GOT3 (cell line): Measurements from ENCODE around the gene CDC34.

Source experiments
- DNase-seq: peaks from one replicate; lab custom pipeline; 2025; ENCODE audit warnings: mixed read lengths; lab: John Stamatoyannopoulos, UW

Gene CDC34

DNA sequence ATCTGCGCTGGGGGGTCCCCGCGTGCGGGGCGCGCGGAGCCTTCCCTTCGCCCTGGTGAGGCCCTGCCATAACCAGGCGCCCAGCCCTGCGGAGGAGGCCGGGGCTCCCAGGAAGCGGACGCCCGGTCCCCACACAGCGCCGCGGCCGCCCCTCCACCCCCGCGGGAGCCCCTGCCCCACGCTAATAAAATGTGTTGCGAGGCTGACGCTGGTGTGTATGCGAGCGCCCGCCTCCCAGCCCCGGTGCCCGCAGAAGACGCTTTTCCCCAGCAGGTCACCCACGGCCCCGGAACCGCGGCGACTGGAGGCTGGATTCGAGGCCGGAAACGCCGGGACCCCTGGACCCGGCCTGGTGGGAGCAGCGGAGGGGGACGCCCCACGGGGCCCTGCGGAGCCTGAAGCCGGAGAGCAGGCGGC, 12.1 kb upstream of the CDC34 start:
- DNase-seq = no peak

DNA sequence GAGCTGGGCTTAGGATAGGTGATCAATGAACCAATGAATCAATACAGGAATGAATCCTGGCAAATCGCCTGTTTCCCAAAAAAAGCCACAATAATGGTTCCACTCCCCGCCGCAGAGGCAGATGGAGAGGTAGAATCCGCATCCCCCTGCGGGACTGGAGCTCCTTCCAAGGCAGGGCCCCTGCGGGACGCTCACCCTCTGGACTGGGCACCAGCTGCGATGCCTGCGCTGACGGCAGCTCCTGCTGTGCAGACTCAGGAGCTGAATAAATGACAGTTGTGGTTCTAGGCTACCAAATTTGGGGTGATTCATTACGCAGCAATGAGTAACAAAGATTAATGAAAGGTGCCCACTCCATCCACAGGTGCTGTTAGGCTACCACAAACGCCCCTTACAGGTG, 8.8 kb upstream of the CDC34 start:
- DNase-seq = no peak

DNA sequence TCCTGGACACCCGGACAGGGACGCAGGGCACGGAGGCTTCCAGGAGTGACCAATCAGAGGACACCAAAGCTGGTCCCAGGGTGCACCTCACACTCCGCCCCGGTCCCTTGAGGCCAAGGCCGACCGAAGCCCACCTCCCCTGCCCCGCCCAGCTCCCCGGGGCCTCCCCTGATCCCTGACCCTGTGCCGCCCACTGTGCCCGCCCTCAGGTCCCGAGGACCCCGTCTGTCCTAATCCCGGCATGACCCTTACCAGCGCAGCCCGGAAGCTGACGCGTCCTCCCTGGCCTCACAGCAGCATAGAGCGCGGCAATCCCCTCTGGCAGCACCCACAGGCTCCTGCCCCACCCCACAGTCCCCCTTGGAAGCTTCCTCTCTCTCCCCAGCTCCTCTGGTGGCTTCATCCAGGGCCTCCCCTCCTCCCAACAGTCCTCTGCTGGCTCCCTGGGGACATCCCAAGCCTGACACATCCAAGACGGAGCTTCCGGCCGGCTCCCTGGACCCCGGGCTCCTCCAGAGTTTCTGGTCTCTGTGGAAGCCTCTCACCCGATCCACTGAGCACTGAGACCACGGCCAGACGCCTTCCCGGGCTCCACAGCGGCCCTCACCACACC, 7.4 kb upstream of the CDC34 start:
- no peak for DNase-seq

DNA sequence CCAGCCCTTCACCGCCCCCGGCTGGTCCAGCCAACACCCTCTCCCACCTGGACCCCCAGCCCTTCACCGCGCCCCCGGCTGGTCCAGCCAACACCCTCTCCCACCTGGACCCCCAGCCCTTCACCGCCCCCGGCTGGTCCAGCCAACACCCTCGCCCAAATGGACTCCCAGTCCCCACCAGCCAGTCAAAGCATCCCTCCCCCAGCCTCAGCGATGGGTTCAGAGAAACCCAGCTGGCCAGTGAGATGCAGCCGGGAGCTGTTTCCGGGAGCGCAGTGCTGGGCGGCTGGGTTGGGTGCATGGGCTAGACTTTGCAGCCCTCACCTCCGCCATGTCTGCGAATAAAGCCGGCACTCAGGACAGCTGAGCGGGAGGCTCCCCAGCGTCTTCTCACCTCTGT, 6.5 kb upstream of the CDC34 start:
- DNase-seq = no peak

DNA sequence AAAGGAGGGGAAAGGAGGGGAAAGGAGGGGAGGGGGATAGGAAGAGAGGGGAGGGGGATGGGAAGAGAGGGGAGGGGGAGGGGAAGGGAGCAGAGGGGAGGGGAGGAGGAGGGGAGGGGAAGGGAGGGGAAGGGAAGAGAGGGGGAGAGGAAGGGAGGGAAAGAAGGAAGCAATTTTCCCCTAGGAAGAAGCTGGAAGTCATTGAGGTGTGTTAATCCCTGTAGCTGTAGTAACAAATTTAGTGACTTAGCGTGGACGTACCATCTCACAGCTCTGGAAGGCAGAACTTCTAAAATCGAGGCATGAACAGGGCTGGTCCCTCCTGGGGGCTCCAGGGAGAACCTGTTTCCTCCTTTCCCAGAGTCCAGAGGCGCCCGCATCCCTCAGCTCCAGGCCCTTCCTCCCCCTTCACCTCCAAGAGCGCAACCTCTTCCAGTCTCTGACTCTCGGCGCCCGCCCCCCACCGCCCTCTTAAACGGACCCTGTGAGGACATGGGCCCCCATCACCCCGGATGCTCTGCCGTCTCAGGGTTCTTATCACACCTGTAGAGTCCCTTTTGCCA, 5.6 kb upstream of the CDC34 start:
- no peak for DNase-seq

DNA sequence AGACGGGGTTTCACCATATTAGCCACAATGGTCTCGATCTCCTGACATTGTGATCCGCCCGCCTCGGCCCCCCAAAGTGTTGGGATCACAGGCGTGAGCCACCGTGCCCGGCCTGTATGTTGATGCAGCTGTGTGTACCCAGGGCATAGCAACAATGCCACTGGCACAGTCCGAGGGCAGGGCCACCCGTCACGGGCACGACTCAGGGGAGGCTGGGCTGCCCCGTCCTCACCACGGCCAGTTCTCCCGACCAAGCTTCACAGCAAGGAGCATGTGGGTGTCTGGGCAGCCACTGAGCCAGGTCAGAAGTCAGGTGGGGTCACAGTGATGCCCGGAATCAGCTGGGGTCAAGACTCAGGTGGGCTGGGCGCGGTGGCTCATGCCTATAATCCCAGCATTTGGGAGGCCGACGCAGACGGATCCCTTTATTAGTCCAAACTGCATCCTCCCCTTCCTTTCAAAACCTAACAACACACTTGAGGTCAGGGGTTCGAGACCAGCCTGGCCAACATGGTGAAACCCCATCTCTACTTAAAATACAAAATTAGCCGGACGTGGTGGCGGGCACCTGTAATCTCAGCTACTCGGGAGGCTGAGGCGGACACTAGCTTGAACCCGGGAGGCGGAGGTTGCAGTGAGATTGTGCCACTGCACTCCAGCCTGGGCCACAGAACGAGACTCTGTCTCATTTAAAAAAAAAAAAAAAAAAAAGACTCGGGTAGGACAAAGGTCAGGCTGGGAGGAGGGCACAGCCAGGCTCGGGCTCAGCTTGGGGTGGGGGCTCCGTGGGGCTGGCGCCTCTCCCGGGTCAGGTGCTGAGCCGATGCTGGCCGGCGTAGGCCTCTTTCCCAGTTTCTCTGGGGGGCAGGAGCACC, 1.2 kb upstream of the CDC34 start:
- no peak for DNase-seq

GRCh38 chr19:531009-531752, 379 bp upstream of the CDC34 start:
- DNase-seq = peak; percentile 73

- no peak for DNase-seq
These were observed 1.2 kb downstream of the CDC34 start for GRCh38 chr19:532561-533363.

- DNase-seq = no peak
These were observed 2.0 kb downstream of the CDC34 start for GRCh38 chr19:533364-534058.

- no peak for DNase-seq
These were observed 2.5 kb downstream of the CDC34 start for GRCh38 chr19:534088-534487.

DNA sequence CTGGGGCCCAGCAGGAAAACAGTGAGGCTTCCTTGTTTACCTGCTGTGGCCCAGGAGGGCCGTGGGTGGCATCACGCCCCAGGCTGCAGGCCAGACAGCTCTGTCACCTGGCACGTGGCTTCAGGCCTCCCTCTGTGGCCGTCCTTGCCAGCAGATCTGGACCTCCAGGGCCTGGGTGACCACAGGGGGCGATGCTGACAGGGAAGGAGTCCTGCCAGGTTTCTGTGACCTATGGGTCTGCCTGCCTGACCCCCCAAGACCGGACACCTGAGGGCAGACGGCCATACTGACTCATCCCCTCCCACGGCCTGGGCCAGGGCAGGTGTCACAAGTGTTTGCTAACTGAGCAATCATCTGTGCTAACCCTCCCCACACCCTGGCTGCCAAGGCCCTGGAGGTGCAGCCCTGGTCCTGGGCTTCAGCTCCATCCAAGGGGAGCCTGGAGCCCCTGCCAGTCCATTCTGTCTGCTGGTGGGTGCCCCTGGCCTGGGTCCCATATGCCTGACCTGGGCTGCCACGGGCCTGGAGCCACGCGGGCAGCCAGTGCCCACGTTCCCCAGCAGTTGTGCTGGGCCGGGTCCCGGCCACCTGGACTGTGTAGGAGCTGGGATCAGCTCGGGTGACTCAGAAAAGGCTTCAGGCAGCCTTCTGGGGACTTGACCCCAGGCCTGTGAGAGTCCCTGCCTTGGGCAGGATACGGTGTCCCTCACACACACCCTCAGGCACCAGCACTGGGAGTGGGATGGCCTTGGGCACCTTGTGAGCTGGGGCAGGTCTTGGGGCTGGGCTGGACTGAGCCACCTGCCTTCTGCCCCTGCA, 3.7 kb downstream of the CDC34 start:
- DNase-seq = no peak

DNA sequence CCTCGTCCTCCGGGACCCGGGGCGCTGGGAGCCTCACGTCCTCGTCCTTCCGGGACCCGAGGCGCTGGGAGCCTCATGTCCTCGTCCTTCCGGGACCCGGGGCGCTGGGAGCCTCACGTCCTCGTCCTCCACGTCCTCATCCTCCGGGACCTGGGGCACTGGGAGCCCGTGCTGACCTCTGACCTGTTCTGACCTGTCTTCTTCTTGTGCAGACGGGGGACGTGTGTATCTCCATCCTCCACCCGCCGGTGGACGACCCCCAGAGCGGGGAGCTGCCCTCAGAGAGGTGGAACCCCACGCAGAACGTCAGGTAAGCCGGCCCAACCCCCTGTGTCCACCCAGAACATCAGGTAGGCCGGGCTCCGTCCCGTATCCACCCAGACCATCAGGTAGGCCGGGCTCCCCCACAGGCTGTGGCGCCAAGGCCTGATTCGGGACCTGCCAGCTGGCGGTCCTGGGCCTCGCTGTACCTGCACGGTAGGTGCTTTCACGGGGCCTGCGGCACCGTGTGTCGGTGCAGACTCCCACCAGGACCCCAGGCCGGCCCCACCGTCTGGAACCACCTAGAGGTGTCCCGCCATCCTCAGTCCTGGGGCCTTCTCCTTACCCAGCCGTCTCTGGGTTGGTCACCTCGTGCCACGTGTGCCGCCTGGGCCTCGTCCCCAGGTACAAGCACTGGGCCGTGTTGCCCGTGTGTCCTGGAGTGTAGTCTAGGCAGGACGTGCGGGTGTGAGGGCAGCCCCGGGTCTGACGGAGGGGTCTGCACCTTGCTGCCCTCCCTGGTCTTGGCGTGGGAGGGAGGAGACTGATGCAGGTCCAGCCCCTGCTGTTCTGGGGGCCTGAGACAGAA, 4.7 kb downstream of the CDC34 start:
- DNase-seq = no peak

- no peak for DNase-seq
These were observed 5.4 kb downstream of the CDC34 start for GRCh38 chr19:536881-537404.

DNA sequence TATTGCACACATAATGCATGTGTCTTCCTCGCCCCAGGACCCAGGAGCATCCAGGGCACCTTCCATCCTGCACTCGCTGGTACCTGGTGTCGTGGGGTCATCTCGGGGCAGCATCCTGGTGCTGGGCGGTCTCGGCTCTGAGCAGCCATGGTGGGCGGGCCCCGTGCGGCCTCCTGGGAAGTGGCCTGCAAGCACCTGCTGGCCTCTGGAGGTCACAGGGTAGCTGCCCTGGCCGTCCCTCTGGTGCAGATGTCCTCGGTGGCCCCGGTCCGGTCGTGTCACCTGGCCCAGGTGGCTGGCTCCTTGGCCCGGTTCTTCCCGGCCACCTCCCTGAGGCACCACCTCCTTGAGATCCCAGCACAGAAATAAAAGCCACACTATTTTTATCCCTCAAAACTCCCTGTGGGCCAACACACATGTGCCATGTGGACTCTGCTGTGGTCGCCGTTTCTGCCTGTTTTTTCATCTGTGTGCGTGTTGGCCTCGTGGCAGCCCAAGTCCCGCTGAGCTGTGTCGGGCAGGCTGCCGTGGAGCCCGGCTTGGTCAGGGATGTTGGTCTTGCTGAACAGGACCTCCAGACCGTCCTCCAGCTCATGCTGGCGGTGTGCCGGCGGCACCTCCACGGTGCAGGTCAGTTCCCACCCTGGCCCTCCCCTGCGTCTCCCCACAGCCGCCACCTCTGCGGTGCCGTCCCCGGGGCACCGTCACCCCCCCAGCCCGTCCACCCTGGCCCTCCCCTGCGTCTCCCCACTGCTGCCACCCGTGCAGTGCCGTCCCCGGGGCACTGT, 7.3 kb downstream of the CDC34 start:
- no peak for DNase-seq

- DNase-seq = no peak
These were observed 8.0 kb downstream of the CDC34 start for GRCh38 chr19:539429-540030.

GRCh38 chr19:540867-541637, 9.5 kb downstream of the CDC34 start:
- no peak for DNase-seq

- DNase-seq = no peak
These were observed 10.1 kb downstream of the CDC34 start for GRCh38 chr19:541699-542098.
